Right cardiac atrium (tissue), 5 donors: ENCODE data around the gene COL15A1. TPM values are rescaled to one million over a fixed set of nuclear protein-coding genes. Genes with fewer than 3 reads are reported as not detected.

ENCODE experiments used
- ATAC-seq, 2 donors: fragments of 200-7000 bp; cut with Tn5 transposase; one replicate each; pipeline versions ENCODE4 v1.8.0 to v1.9.1; 2020; ENCODE audit warnings: moderate library complexity in 2 of 2, mild to moderate bottlenecking in 1 of 2
- DNase-seq, 3 donors: peaks; one replicate each; pipeline ENCODE4 v3.0.0-alpha.2; 2020
- H3K27ac ChIP-seq: one replicate; pipeline ENCODE4 v1.5.1; 2013; ENCODE audit warnings: mild to moderate bottlenecking, low read length, control low read depth, moderate library complexity
- H3K27me3 ChIP-seq: one replicate; pipeline ENCODE4 v1.6.1; 2013; ENCODE audit not compliant: control insufficient read depth, insufficient read depth
- H3K4me1 ChIP-seq: one replicate; pipeline ENCODE4 v1.6.1; 2013; ENCODE audit warnings: low read length; ENCODE audit not compliant: control insufficient read depth, insufficient read depth
- H3K4me3 ChIP-seq: one replicate; pipeline ENCODE4 v1.5.1; 2013; ENCODE audit warnings: low read length, control low read depth
- H3K9me3 ChIP-seq: one replicate; pipeline ENCODE4 v1.6.1; 2013; ENCODE audit warnings: low read length; ENCODE audit not compliant: control insufficient read depth
- WGBS: extraction: QIAGEN DNeasy Blood & Tissue Kit; methylation state at CpG from one replicate; pipeline ENCODE4 v1.1.7; 2013; 5-methylcytosine and 5-hydroxymethylcytosine counted together
- intact Hi-C, 4 donors: fragments of 100-400 bp; cut with DNase I; formaldehyde crosslinking; loops; one replicate each; pipeline versions ENCODE4 v1.11.0 to v1.14.0; 2022 to 2023
- polyA plus RNA-seq: library from polyadenylated mRNA; stranded (reverse); fragments of 200-250 nt; gene quantifications from one replicate; pipeline ENCODE4 v1.2.3, GENCODE V29; 2013
- total RNA-seq, 4 donors: library from RNA; stranded (reverse); fragmentation: NEBNext Ultra II Directional; extraction: Animal tissue kit (Norgen Biotek cat#: 25700); gene quantifications; one replicate each; pipeline ENCODE4 v1.2.1, GENCODE V29; 2021
- donor health status: healthy with polysubstance abuse.
- donor health status: DM: no; HTN: yes; CAD: no.
- donor health status: DM: no; HTN: no; CAD: no.
- donor health status: DM: no; HTN: yes; CAD: no; lungs with severe emphysema.
- donor health status: DM: yes; HTN: yes; CAD: no.

The COL15A1 gene
- total and polyA plus RNA-seq, 5 donors, result 22.5 to 87.1 (median 61.2) TPM

DNA sequence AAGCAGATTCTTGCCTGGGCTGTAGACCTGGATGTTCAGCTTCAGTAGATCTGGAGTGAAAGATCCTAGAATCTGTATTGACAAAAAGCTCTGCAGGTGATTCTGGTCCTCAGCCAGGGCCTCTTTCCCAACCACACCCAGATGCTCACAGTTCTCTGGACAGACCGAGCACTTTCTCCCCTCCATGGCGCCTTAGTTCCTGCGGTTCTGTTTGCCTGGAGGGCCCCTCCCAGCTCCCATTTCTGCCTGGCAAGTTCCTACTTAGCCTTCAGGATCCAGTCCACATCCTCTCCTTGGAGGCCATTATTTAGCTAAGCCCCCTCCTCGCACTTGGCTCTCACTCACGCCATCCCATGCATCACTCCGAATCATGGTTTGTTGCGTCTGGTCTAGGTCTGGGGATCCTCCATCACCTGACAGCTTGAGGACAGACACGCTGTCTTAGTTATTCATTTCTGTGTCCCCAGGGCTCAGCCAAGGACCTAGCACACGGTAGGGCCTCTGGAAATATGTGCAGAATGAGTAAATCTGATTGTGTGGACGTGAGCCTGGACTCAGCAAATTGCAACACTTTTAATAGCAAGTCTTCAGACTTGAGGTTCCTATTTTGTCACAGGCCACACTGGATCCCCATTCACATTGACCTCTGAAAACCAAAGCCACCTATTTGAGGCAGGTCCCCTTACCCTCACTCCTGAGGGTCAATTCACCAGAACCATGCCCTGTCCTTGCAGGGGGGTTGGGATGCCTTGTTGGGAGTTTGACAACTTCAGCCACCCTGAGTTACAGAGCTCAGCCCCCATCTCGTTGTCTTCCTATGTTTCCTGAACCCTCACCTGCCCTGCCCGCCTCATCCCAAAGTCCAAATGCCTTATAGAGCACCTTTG lies 50.7 kb downstream of the COL15A1 start:
- peaks cover 18% of the 10 kb centered on the region for H3K4me1 ChIP-seq
- H3K27ac ChIP-seq, result peak overlapping the region; percentile 11
- H3K4me3 ChIP-seq, result no peak overlapping the region
- ATAC-seq (no peak), DNase-seq (peak in 1 of 3 donors; percentile 59)
- H3K9me3 ChIP-seq, result no peaks in the 10 kb centered on the region
- H3K27me3 ChIP-seq, result no peaks in the 10 kb centered on the region
- intact Hi-C loops, result loop anchor here in 3 of 4 donors (5.0 kb wide), 2 partner anchors 132 to 148 kb away; no protein-coding TSS in a partner anchor
- 76% methylated on average over 12 of the region's 12 CpGs for WGBS

GRCh38 chr9:98995059-98995671 lies 51.5 kb downstream of the COL15A1 start:
- intact Hi-C loops, result loop anchor here in 3 of 4 donors (5.0 kb wide), 2 partner anchors 133 to 147 kb away; no protein-coding TSS in a partner anchor
- Histone ChIP-seq H3K27me3 (no peaks in the 10 kb centered on the region), H3K4me3 (no peak overlapping the region), H3K27ac (no peak overlapping the region), H3K4me1 (peaks cover 14% of the 10 kb centered on the region), H3K9me3 (no peaks in the 10 kb centered on the region)
- DNase-seq (peak; percentile 86 to 92 (median 92)), ATAC-seq (peak; percentile 32 to 42)
- 48% methylated on average over 3 of the region's 3 CpGs for WGBS

- H3K27me3 ChIP-seq, result no peaks in the 10 kb centered on the region
- peaks cover 11% of the 10 kb centered on the region for H3K4me1 ChIP-seq
- H3K9me3 ChIP-seq, result no peaks in the 10 kb centered on the region
- 94% methylated on average over 7 of the region's 7 CpGs for WGBS
- no peak overlapping the region for H3K27ac ChIP-seq
- ATAC-seq (no peak), DNase-seq (no peak)
- intact Hi-C loops, result loop anchor here (2.0 to 5.0 kb wide), 3 partner anchors 131 to 146 kb away; no protein-coding TSS in a partner anchor
- H3K4me3 ChIP-seq, result no peak overlapping the region
Measured at GRCh38 chr9:98995971-98996504, 52.3 kb downstream of the COL15A1 start.

DNA sequence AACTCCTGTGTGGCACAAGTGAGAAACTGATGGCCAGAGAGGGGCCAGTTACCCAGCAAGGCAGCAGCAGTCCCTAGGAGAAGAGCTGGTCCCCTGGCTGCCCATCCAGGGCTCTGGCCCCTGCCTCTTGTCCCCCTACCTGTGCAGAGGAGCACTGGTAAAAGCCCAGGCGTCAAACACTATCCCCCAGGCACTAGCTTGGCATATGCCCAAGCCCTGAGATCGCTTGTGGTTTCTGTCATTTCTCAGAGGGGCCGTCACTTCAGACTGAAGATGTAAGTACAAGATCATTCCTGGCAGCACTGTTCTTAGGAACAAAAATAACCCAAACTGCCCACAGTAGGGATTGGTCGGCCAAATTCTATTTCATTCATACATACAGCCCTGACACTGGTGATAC lies 53.9 kb downstream of the COL15A1 start:
- 26% methylated on average over 4 of the region's 4 CpGs for WGBS
- Histone ChIP-seq H3K27me3 (no peaks in the 10 kb centered on the region), H3K4me1 (peaks cover 11% of the 10 kb centered on the region), H3K9me3 (no peaks in the 10 kb centered on the region), H3K27ac (peak overlapping the region; percentile 18), H3K4me3 (no peak overlapping the region)
- peak in 1 of 3 donors; percentile 59 for DNase-seq
- ATAC-seq, result no peak
- intact Hi-C loops, result loop anchor here (2.0 to 5.0 kb wide), 3 partner anchors 133 to 145 kb away; no protein-coding TSS in a partner anchor

- H3K4me1 ChIP-seq, result peaks cover 7% of the 10 kb centered on the region
- WGBS, result 5% methylated on average over 19 of the region's 19 CpGs
- DNase-seq, result peak; percentile 91 to 95 (median 95)
- H3K27me3 ChIP-seq, result no peaks in the 10 kb centered on the region
- no peaks in the 10 kb centered on the region for H3K9me3 ChIP-seq
- intact Hi-C loops, result loop anchor here in 3 of 4 donors (5.0 kb wide), 2 partner anchors 136 to 144 kb away; no protein-coding TSS in a partner anchor
- peak overlapping the region; percentile 54 for H3K27ac ChIP-seq
- no peak overlapping the region for H3K4me3 ChIP-seq
- ATAC-seq, result peak; percentile 86 to 88
Measured at GRCh38 chr9:98998441-98999151, 54.9 kb downstream of the COL15A1 start.

DNA sequence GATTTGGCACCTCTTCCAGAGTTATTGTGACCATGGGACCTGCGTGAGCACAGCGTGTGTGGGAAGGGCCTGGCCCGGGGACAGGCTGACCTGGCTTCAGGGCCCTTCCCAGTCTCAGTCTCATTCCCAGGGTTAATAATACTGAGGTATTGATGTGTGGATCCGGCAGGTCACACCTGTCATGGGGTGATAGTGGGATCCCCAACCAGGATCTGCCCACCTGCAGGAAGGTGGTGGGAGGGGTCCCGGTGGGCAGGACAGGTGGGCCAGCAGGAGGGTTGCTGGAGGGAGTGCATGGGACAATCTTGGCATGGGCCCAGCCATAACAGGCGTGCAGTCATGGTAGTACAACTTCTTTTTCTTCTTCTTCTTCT lies 55.4 kb downstream of the COL15A1 start:
- H3K27me3 ChIP-seq, result no peaks in the 10 kb centered on the region
- 28% methylated on average over 6 of the region's 6 CpGs for WGBS
- H3K9me3 ChIP-seq, result no peaks in the 10 kb centered on the region
- intact Hi-C loops, result loop anchor here in 3 of 4 donors (5.0 kb wide), 2 partner anchors 137 to 143 kb away; no protein-coding TSS in a partner anchor
- DNase-seq, result peak in 2 of 3 donors; percentile 49 to 75
- no peak for ATAC-seq
- H3K27ac ChIP-seq, result peak overlapping the region; percentile 54
- H3K4me3 ChIP-seq, result no peak overlapping the region
- peaks cover 7% of the 10 kb centered on the region for H3K4me1 ChIP-seq

- H3K27ac ChIP-seq, result no peak overlapping the region
- intact Hi-C loops, result loop anchor here in 2 of 4 donors (10.0 kb wide), 1 partner anchor 134 kb away; no protein-coding TSS in a partner anchor
- no peaks in the 10 kb centered on the region for H3K27me3 ChIP-seq
- 78% methylated on average over 5 of the region's 5 CpGs for WGBS
- no peaks in the 10 kb centered on the region for H3K9me3 ChIP-seq
- DNase-seq, result peak in 2 of 3 donors; percentile 80
- ATAC-seq, result no peak
- H3K4me3 ChIP-seq, result no peak overlapping the region
- peaks cover 6% of the 10 kb centered on the region for H3K4me1 ChIP-seq
Measured at GRCh38 chr9:99000476-99001395, 57.0 kb downstream of the COL15A1 start.

- peaks cover 9% of the 10 kb centered on the region for H3K4me1 ChIP-seq
- H3K27me3 ChIP-seq, result no peaks in the 10 kb centered on the region
- H3K9me3 ChIP-seq, result no peaks in the 10 kb centered on the region
- DNase-seq (no peak), ATAC-seq (no peak)
- H3K4me3 ChIP-seq, result no peak overlapping the region
- no peak overlapping the region for H3K27ac ChIP-seq
- 92% methylated on average over 2 of the region's 2 CpGs for WGBS
- intact Hi-C loops, result loop anchor here in 2 of 4 donors (10.0 kb wide), 1 partner anchor 133 kb away; no protein-coding TSS in a partner anchor
Measured at GRCh38 chr9:99001892-99002291, 58.2 kb downstream of the COL15A1 start.

DNA sequence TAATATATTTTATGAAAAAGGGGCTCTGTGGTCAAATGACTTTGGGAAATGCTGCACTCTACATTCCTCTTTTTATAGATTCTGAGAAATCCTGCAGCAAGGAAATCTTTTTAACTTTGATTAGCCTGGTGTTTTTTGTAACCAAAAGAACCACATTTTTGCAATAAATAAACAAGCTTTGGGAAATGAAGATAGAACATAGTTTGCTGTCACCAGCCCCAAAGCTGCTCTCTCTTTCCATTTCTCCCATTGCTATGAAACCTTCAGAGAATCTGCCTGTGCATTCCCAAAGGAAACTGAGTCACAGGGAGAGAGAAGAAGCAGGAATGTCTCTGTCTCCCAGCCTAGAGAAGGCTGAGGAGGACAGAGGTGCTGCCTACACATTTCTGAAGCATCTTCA lies 59.0 kb downstream of the COL15A1 start:
- Histone ChIP-seq H3K27ac (no peak overlapping the region), H3K9me3 (no peaks in the 10 kb centered on the region), H3K4me1 (peaks cover 9% of the 10 kb centered on the region), H3K27me3 (no peaks in the 10 kb centered on the region), H3K4me3 (no peak overlapping the region)
- DNase-seq (no peak), ATAC-seq (no peak)
- intact Hi-C loops, result loop anchor here in 2 of 4 donors (10.0 kb wide), 1 partner anchor 132 kb away; no protein-coding TSS in a partner anchor
